H1 (cell line): ENCODE measurements around the gene IGFBP4.

Experiments used
- CBX8 ChIP-seq: fragments of 300-800, 300-1000 bp; sonication (generic); IDR thresholded peaks from 2 replicates; pipeline ENCODE4 v1.7.1; 2016; ENCODE audit warnings: low read depth, low read length, borderline replicate concordance
- CTCF ChIP-seq, 3 experiments: IDR thresholded peaks; 1 replicate in 2 of 3; 2 replicates in 1 of 3; pipeline versions ENCODE4 v1.5.1 to v1.6.1; 2011; ENCODE audit warnings: low read length in 3 of 3, mild to moderate bottlenecking in 3 of 3, inconsistent platforms in 2 of 3, low read depth in 1 of 3, moderate library complexity in 1 of 3; ENCODE audit not compliant: insufficient read depth in 1 of 3; ENCODE audit errors: control extremely low read depth in 1 of 3
- EZH2 ChIP-seq: fragments of 200-600 bp; sonication (generic); IDR thresholded peaks from 2 replicates; pipeline ENCODE4 v1.7.1; 2012; ENCODE audit warnings: low read depth, mild to moderate bottlenecking, moderate library complexity, low read length, inconsistent platforms; ENCODE audit not compliant: severe bottlenecking
- HDAC6 ChIP-seq: IDR thresholded peaks from one replicate; pipeline ENCODE4 v1.7.1; 2012; ENCODE audit warnings: low read depth, mild to moderate bottlenecking, inconsistent platforms, low read length, moderate library complexity
- KDM5A ChIP-seq: fragments of 200-600 bp; IDR thresholded peaks from 2 replicates; pipeline ENCODE4 v1.7.1; 2012; ENCODE audit warnings: mild to moderate bottlenecking, low read length, inconsistent platforms, mixed read lengths
- MAX ChIP-seq: IDR thresholded peaks from 2 replicates; pipeline ENCODE4 v1.6.1; 2012; ENCODE audit warnings: inconsistent platforms
- POLR2A ChIP-seq, 2 experiments: IDR thresholded peaks; 1 replicate in 1 of 2; 2 replicates in 1 of 2; pipeline ENCODE4 v1.6.1; 2011; ENCODE audit warnings: low read depth in 2 of 2, low read length in 2 of 2, mild to moderate bottlenecking in 2 of 2; ENCODE audit errors: control extremely low read depth in 1 of 2
- POLR2AphosphoS5 ChIP-seq: IDR thresholded peaks from 2 replicates; pipeline ENCODE4 v1.6.1; 2011; ENCODE audit warnings: low read depth, low read length
- SIN3A ChIP-seq, 2 experiments: IDR thresholded peaks in 1 of 2; conservative IDR thresholded peaks in 1 of 2; 2 replicates each; pipeline ENCODE4 v1.6.1; 2011 to 2012; ENCODE audit warnings: low read length in 2 of 2, improper control_type of control experiment in 1 of 2, low read depth in 1 of 2, mild to moderate bottlenecking in 1 of 2
- SP1 ChIP-seq: IDR thresholded peaks from 2 replicates; pipeline ENCODE4 v1.6.1; 2011; ENCODE audit warnings: low read depth, low read length
- SUZ12 ChIP-seq: fragments of 200-600 bp; sonication (generic); IDR thresholded peaks from 2 replicates; pipeline ENCODE4 v1.6.1; 2012; ENCODE audit warnings: mild to moderate bottlenecking, inconsistent platforms, low read length, moderate library complexity, mixed read lengths
- TAF1 ChIP-seq: IDR thresholded peaks from 2 replicates; pipeline ENCODE4 v1.6.1; 2011; ENCODE audit warnings: mild to moderate bottlenecking, low read depth, low read length
- TBP ChIP-seq: IDR thresholded peaks from 2 replicates; pipeline ENCODE4 v1.6.1; 2011; ENCODE audit warnings: low read depth, low read length, improper control_type of control experiment

GRCh38 chr17:40484973-40485530 is 41.8 kb downstream of the IGFBP4 start:
- TF ChIP-seq CTCF (IDR thresholded peaks at IDR 0.05; ENCODE audit: control extremely low read depth in 1 of 3, insufficient read depth in 1 of 3, low read depth in 1 of 3, low read length in 3 of 3), result no peak
- TF ChIP-seq EZH2, result no peak
- TF ChIP-seq POLR2AphosphoS5, result no peak
- TF ChIP-seq POLR2A (IDR thresholded peaks at IDR 0.05; ENCODE audit: control extremely low read depth in 1 of 2, low read depth in 2 of 2, low read length in 2 of 2), result no peak
- no peak for TF ChIP-seq HDAC6
- TF ChIP-seq CBX8, result no peak
- no peak for TF ChIP-seq SIN3A (conservative IDR thresholded peaks at IDR 0.05 in 1 of 2, IDR thresholded peaks at IDR 0.05 in 1 of 2; ENCODE audit: low read depth in 1 of 2, low read length in 2 of 2)
- no peak for TF ChIP-seq TAF1
- no peak for TF ChIP-seq MAX
- no peak for TF ChIP-seq SP1
- TF ChIP-seq TBP, result no peak
- TF ChIP-seq SUZ12, result no peak
- TF ChIP-seq KDM5A, result no peak
